Fibroblast of the aortic adventitia (primary cell): ENCODE data around the gene BAIAP2L2. TPM values are rescaled to one million over a fixed set of nuclear protein-coding genes. Genes with fewer than 3 reads are reported as not detected.
"Not testable (repeated sequence)": the region's sequence is repeated elsewhere in the genome, so short reads cannot be mapped to it uniquely, and the experiment has no call there.

Source experiments
- DNase-seq: peaks from one replicate; pipeline ENCODE4 v3.0.0-alpha.2; 2010; ENCODE audit warnings: low read depth
- H3K4me3 ChIP-seq: 2 replicates; pipeline ENCODE4 v1.5.1; 2011; ENCODE audit warnings: low read depth, mild to moderate bottlenecking, control low read depth, low read length, moderate library complexity
- CTCF ChIP-seq: IDR thresholded peaks from 2 replicates; pipeline ENCODE4 v1.5.1; 2011; ENCODE audit warnings: mild to moderate bottlenecking, low read length, control low read depth, inconsistent platforms; ENCODE audit not compliant: insufficient read depth
- total RNA-seq: library from RNA; depleted of rRNA; stranded (reverse); fragments of >200 nt; gene quantifications from 2 replicates; pipeline ENCODE4 v1.2.3, GENCODE V29; 2012; ENCODE audit warnings: low replicate concordance

BAIAP2L2 gene
- total RNA-seq, 1 donor: 6.0 TPM

GRCh38 chr22:38120359-38121110, 10.1 kb upstream of the BAIAP2L2 start:
- no peak overlapping the region for H3K4me3 ChIP-seq
- no peak for DNase-seq
- TF ChIP-seq CTCF: no peak

DNA sequence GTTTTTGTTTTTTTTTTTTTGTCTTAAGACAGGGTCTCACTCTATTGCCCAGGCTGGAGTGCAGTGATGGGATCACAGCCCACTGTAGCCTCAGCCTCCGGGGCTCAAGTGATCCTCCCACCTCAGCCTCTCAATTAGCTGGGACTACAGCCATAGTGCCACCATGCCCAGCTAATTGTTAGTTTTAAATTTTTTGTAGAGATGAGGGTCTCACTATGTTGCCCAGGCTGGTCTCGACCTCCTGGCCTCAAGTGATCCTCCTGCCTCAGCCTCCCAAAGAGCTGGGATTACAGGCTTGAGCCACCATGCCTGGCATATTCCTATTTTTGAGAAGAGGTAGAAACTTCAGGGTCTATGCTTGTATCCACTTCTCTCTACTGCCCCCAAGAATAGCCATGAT, 8.3 kb upstream of the BAIAP2L2 start:
- not testable (repeated sequence) for H3K4me3 ChIP-seq, DNase-seq

DNA sequence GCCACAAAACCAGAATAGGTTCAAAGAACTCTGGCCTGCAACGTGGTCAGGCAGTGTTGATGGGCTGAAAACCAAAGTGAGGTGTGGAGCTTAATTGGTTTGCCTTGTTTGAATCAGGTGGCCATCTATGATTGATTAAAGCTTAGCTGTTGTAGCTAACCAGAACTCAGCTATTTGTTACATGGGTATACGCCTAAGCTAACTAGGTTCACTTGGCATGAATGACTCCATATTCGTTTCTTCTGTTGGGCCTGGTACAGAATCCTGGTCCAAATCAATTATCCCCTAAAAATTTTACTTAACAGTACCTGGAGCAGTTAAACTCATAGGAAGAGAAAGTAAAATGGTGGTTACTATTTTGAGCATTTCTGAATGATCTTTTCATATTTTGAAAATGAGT, 7.7 kb upstream of the BAIAP2L2 start:
- DNase-seq: no peak
- H3K4me3 ChIP-seq: no peak overlapping the region
- no peak for TF ChIP-seq CTCF

DNA sequence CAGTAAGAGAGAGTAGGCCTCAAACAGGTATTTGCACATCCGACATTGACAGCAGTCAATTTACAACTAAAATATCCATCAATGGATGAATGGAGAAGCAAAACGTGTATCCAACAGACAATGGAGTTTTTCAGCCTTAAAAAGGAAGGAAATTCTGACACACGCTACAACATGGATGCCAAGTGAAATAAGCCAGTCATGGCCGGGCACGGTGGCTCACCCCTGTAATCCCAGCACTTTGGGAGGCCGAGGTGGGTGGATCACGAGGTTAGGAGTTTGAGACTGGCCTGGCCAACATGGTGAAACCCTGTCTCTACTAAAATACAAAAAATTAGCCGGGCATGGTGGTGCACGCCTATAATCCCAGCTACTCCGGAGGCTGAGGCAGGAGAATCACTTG, 7.1 kb upstream of the BAIAP2L2 start:
- not testable (repeated sequence) for DNase-seq, H3K4me3 ChIP-seq

- no peak overlapping the region for H3K4me3 ChIP-seq
- DNase-seq: no peak
- no peak for TF ChIP-seq CTCF
These were observed 5.1 kb upstream of the BAIAP2L2 start for GRCh38 chr22:38115423-38116205.

DNA sequence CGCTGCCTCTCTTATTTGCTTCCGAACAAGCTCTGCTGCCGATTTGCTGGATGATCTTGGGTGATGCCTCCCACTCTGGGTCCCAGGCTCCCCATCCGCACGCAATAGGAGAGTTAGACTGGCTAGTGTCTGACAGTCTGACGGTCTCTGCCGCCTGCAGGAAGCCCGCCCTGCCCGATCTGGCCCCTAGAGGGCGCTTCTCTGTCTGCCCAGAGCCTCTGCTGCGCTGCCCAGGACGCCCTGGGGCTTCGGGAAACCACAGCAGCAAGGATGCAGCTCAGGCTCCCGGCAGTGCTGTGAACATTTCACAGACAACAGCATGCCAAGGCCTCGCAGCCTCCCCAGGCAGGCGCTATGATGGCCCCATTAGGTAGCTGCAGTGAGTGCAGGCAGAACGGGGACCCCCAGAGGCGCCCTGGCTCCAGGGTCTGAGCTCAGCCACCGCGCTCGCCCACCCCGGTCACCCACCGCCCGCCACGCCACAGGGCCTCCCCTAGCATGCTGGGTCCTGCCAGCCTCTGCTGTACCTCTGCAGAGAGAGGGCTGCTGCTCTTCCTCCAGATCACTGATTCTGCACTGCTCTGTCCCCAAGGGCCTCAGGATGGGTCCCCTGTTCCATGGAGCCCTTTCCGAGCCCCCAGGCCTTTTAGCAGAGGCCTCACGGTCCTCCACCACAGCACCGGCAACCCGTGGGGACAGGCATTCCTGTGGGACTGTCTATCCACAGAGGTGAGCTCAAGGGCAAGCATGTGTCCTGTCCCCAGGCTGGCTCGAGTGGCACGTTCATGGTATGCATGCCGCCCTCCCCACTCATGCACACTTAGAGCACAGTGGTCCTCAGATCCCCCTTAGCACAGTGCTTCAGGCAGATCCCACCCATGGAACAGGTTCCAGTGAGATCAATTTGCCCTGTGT, 4.3 kb upstream of the BAIAP2L2 start:
- TF ChIP-seq CTCF: peak; percentile 99
- H3K4me3 ChIP-seq: no peak overlapping the region
- DNase-seq: peak; percentile 80

GRCh38 chr22:38112381-38112780, 1.9 kb upstream of the BAIAP2L2 start:
- H3K4me3 ChIP-seq: no peak overlapping the region
- DNase-seq: no peak
- TF ChIP-seq CTCF: no peak
